ENCODE data around the gene METTL23.

METTL23 gene

DNA sequence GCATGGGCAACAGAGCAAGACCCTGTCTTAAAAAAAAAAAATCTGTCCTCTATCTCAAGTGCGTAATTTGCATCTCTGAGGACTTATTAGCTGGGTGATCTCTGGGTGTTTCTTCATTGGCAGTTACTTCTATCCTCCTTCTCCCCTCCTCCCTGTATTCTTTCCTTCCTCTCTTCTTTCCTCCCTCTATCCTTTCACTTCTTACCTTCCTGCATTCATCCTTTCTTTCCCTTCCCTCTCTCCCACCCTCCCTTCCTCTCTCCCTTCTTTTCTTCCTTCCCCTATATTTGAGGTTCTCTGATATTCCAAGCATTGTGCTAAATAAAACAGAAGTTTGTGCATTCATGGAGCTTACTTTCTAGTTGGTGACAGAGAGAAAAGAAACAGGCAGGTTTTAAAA lies 22.0 kb downstream of the METTL23 start:
- Histone ChIP-seq H3K27ac (ENCODE audit: low read depth, low read length) (no peak overlapping the region), H3K4me1 (ENCODE audit: control insufficient read depth, insufficient read depth, low read length) (no peaks in the 10 kb centered on the region), H3K27me3 (ENCODE audit: control insufficient read depth, insufficient read depth, low read length) (no peaks in the 10 kb centered on the region), H3K36me3 (ENCODE audit: control insufficient read depth, insufficient read depth, low read length) (peaks cover 17% of the 10 kb centered on the region), H3K9ac (ENCODE audit: low read length) (no peak overlapping the region), H3K4me3 (ENCODE audit: low read length) (no peak overlapping the region)

DNA sequence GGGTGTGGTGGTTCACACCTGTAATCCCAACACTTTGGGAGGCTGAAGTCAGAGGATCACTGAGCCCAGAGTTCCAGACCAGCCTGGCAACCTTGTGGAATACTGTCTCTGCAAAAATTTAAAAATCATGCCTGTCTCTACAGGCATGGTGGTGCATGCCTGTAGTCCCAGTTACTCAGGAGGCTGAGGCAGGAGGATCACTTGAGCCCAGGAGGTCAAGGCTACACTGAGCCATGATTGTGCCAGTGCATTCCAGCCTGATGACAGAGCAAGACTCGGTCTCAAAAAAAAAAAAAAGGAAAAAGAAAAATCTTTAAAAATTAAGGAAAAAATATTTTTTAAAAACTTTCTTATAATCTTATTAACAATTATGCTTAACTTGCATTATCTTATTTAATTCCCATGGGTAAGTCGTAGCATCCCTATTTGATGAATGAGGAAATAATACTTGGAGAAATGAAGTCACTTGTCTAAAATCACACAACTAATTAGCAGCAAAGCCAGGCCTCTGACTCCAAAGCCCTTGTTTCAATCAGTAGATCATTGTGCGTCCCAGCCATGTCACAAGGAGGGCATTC lies 24.9 kb downstream of the METTL23 start:
- Histone ChIP-seq H3K4me1 (ENCODE audit: control insufficient read depth, insufficient read depth, low read length) (no peaks in the 10 kb centered on the region), H3K36me3 (ENCODE audit: control insufficient read depth, insufficient read depth, low read length) (peaks cover 4% of the 10 kb centered on the region), H3K9ac (ENCODE audit: low read length) (no peak overlapping the region), H3K27ac (ENCODE audit: low read depth, low read length) (no peak overlapping the region), H3K4me3 (ENCODE audit: low read length) (no peak overlapping the region), H3K27me3 (ENCODE audit: control insufficient read depth, insufficient read depth, low read length) (no peaks in the 10 kb centered on the region)

DNA sequence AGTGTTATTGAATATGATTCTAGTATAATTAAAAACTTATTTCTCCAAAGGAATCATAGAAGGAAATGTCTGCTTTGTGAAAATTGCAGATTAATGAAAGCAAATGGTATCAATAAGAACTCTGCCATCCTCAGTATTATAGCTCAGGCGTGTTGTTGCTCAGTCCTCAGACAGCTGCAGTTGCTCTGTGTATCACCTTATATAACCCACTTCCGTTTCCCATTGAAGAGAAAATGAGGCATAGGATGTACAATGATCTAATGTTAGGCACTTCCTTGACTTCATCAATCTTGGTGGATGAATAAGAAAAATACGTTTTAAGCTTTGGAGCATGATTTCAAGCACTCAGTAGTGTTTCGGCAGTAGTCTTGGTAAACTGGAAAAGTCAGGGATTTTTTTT lies 25.4 kb downstream of the METTL23 start:
- no peak overlapping the region for H3K4me3 ChIP-seq (ENCODE audit: low read length)
- no peaks in the 10 kb centered on the region for H3K27me3 ChIP-seq (ENCODE audit: control insufficient read depth, insufficient read depth, low read length)
- no peak overlapping the region for H3K27ac ChIP-seq (ENCODE audit: low read depth, low read length)
- H3K4me1 ChIP-seq (ENCODE audit: control insufficient read depth, insufficient read depth, low read length), result no peaks in the 10 kb centered on the region
- H3K36me3 ChIP-seq (ENCODE audit: control insufficient read depth, insufficient read depth, low read length), result peaks cover 4% of the 10 kb centered on the region
- H3K9ac ChIP-seq (ENCODE audit: low read length), result no peak overlapping the region

DNA sequence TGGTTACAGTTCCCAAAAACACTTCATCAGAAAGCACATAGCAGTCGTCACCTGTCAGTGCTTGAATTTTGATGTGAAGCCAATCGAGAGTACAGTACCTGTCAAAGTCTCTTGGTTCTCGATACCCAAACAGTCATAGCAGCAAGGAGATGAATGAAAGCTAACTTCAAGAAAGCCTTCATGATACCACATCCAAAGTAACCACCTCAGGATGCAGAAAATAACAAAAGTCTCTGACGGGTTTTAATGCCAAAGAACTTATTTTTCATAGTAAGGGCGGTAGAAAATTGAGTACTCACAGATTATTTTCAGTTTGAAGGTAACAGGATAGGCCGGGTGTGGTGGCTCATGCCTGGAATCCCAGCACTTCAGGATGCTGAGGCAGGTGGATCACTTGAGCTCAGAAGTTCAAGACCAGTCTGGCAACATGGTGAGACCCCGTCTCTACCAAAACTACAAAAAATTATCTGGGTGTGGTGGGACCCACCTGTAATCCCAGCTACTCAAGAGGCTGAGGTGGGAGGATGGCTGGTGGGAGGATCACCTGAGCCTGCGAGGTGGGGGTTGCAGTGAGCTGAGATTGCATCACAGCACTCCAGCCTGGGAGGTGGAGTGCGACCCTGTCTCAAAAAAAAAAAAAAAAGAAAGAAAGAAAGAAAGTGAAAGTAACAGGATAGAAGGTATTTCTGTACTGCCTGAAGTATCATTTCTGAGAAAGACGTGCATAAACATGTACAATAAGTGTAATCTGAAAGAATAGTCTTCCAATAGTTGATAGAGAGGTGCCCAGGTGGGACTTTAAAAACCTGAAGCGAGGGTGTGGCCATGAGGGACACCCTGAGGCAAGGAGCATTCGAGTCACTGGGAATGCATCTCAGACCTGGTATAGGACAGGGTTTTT lies 26.7 kb downstream of the METTL23 start:
- Histone ChIP-seq H3K9ac (ENCODE audit: low read length) (no peak overlapping the region), H3K4me1 (ENCODE audit: control insufficient read depth, insufficient read depth, low read length) (no peaks in the 10 kb centered on the region), H3K27ac (ENCODE audit: low read depth, low read length) (no peak overlapping the region), H3K36me3 (ENCODE audit: control insufficient read depth, insufficient read depth, low read length) (peaks cover 4% of the 10 kb centered on the region), H3K4me3 (ENCODE audit: low read length) (no peak overlapping the region), H3K27me3 (ENCODE audit: control insufficient read depth, insufficient read depth, low read length) (no peaks in the 10 kb centered on the region)

DNA sequence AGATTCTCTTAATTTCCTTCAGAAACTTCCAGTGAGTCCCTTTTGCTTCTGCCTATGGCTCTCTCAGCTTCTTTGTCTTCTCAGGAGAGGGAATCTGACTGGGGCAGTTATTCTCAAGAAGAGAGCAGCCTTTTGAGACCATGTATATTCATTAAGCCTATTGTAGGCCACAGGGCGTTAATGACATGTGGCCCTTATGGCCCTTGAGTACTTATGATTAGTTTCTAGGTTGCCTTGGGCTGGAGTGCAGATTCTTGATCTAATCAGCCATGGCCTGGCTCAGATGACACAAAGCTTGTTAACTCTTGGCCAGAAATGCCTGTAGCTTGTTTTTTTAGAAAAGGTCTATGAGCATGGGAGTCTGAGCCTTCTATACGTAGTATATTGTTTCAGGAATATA lies 28.6 kb downstream of the METTL23 start:
- Histone ChIP-seq H3K27me3 (ENCODE audit: control insufficient read depth, insufficient read depth, low read length) (no peaks in the 10 kb centered on the region), H3K4me3 (ENCODE audit: low read length) (no peak overlapping the region), H3K36me3 (ENCODE audit: control insufficient read depth, insufficient read depth, low read length) (peaks cover 4% of the 10 kb centered on the region), H3K27ac (ENCODE audit: low read depth, low read length) (no peak overlapping the region), H3K4me1 (ENCODE audit: control insufficient read depth, insufficient read depth, low read length) (no peaks in the 10 kb centered on the region), H3K9ac (ENCODE audit: low read length) (no peak overlapping the region)

DNA sequence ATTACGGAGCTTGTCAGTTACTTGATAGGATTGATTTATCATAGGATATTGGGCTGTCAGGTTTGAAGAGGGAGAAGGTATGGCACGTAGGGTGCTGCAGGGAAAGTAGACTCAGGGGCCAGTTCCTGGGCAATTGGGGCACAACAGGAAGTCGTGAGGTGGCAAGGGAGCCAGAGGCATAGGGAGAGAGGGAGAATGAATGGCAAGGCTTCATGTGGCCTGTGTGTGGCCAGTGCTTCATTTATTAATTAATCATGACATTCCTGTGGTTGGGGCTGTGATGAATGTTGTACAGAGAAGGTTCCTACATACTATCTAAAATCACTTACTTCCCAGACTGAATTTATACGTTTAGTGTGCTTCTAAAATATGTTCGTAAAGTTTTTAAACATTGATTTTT lies 30.6 kb downstream of the METTL23 start:
- Histone ChIP-seq H3K4me1 (ENCODE audit: control insufficient read depth, insufficient read depth, low read length) (no peaks in the 10 kb centered on the region), H3K9ac (ENCODE audit: low read length) (no peak overlapping the region), H3K36me3 (ENCODE audit: control insufficient read depth, insufficient read depth, low read length) (peaks cover 4% of the 10 kb centered on the region)

DNA sequence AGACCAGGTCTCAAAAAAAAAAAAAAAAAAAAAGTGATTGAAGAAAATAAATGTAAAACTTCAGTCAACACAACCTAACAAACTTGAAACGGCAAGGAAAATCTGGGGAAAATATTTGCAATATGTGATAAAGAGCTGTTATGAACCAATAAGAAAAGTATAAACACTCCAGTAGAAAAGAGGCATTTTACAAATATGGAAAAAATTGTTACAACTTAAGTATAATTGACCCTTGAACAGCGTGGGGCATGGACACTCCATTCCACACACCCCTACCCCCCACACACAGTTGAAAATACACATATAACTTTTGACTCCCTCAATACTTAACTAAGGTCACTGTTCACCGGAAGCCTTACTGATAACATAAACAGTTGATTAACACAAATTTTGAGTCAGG lies 31.9 kb downstream of the METTL23 start:
- Histone ChIP-seq H3K27ac (ENCODE audit: low read depth, low read length) (no peak overlapping the region), H3K4me3 (ENCODE audit: low read length) (no peak overlapping the region), H3K36me3 (ENCODE audit: control insufficient read depth, insufficient read depth, low read length) (peaks cover 4% of the 10 kb centered on the region), H3K4me1 (ENCODE audit: control insufficient read depth, insufficient read depth, low read length) (no peaks in the 10 kb centered on the region), H3K9ac (ENCODE audit: low read length) (no peak overlapping the region), H3K27me3 (ENCODE audit: control insufficient read depth, insufficient read depth, low read length) (no peaks in the 10 kb centered on the region)

More for the DNA sequence above, 30.6 kb downstream of the METTL23 start:
- H3K27me3 ChIP-seq (ENCODE audit: control insufficient read depth, insufficient read depth, low read length), result no peaks in the 10 kb centered on the region
- H3K27ac ChIP-seq (ENCODE audit: low read depth, low read length), result no peak overlapping the region
- no peak overlapping the region for H3K4me3 ChIP-seq (ENCODE audit: low read length)

DNA sequence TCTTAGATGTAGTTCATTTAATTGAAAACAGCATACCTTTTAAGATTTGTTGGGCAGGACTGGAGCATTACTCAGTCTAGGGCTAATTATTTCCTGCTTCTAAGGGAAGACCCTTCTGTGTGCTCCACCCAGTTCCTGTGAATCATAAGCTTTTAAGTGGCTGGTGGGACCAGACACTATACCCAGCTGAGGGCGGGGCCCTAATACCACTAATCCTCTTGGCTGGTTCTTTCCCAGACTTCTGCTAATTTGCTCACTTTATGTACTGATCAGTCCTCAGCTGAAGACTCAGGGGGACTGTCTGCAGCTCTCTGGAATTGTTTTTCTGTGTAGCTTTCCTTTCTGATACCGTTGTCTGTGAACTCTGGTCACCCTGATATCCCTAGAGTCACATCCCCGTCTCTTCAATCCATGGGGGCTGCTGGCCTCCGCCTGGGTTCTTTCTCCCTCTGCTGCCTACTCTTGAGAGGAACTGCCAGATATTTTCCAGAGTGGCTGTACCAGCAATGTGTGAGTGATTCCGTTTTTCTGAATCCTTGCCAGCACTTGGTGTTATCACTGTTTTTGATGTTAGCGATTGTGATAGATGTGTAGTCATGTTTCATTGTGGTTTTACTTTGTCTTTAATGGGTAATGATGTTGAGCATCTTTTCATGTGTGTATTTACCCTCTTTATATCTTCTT lies 46.3 kb downstream of the METTL23 start:
- Histone ChIP-seq H3K9ac (ENCODE audit: low read length) (no peak overlapping the region), H3K4me1 (ENCODE audit: control insufficient read depth, insufficient read depth, low read length) (no peaks in the 10 kb centered on the region), H3K27ac (ENCODE audit: low read depth, low read length) (no peak overlapping the region), H3K36me3 (ENCODE audit: control insufficient read depth, insufficient read depth, low read length) (peaks cover 11% of the 10 kb centered on the region), H3K4me3 (ENCODE audit: low read length) (no peak overlapping the region), H3K27me3 (ENCODE audit: control insufficient read depth, insufficient read depth, low read length) (no peaks in the 10 kb centered on the region)

DNA sequence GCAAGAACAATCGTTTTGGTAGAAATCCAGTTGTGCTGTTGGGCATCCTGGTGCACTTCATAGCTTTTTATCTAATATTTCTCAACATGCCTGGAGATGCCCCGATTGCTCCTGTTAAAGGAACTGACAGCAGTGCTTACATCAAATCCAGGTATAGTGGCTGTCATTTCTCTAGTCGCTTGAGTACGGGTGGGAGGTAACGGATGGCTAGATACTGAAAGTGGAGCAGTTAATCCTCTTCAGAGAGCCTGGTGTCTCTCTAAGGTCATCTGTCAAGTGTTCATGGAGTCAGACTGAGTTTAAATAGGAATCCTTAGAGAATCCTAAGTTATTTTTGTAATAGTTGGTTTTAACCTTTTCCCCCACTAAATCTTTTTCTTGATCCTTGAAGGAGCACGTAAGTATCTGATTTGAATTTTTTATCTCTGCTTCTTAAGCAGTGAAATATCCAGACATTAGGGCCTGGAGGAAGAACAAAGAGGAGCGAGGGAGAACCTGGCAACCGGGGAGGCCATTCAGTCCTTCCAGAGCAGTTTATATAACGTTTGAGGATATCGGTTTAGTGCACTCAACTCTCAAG lies 48.5 kb downstream of the METTL23 start:
- H3K9ac ChIP-seq (ENCODE audit: low read length), result no peak overlapping the region
- H3K4me1 ChIP-seq (ENCODE audit: control insufficient read depth, insufficient read depth, low read length), result no peaks in the 10 kb centered on the region
- H3K27ac ChIP-seq (ENCODE audit: low read depth, low read length), result no peak overlapping the region
- H3K4me3 ChIP-seq (ENCODE audit: low read length), result no peak overlapping the region
- H3K27me3 ChIP-seq (ENCODE audit: control insufficient read depth, insufficient read depth, low read length), result no peaks in the 10 kb centered on the region
- peaks cover 17% of the 10 kb centered on the region for H3K36me3 ChIP-seq (ENCODE audit: control insufficient read depth, insufficient read depth, low read length)

DNA sequence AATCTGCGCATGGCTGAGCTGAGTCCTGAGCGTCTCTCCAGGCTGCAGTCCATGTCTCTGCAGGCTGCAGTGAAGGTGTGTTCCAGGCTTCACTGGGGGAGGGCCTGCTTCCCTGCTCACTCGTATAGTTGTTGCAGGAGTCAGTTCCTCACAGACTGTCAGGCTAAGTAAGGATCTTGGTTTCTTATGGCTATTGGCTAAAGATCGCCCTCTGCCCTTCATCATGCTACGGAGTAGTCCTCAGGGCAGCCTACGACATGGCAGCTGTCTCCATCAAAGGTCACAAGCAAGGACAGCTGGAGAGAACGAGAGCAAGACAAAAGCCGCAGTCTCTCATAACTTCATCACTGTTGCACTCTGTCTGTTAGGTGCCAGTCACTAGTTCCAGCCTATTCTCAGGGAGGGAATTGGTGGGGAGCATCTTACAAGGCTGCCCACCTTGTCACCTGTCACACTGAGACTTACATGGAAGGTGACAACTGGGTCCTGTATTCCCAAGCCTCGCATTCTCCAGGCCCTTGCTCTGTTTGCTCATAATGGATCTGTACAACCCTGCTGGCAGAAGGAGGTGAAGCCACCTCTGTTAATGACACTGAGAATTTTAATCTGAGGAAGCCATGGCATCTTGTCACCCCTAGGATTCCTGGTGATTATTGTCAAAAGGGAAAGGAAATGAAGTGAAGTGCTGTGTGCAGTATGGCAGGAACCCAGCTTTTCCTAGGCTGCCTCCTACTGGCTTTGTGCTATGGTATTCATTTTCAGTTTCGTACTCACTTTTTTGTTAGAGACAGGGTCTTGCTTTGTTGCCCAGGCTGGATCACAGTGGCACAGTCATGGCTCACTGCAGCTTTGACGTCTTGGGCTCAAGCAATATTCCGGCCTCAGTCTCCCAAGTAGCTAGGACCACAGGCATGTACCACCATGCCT lies 54.7 kb downstream of the METTL23 start:
- no peaks in the 10 kb centered on the region for H3K4me1 ChIP-seq (ENCODE audit: control insufficient read depth, insufficient read depth, low read length)
- no peak overlapping the region for H3K27ac ChIP-seq (ENCODE audit: low read depth, low read length)
- no peaks in the 10 kb centered on the region for H3K27me3 ChIP-seq (ENCODE audit: control insufficient read depth, insufficient read depth, low read length)
- peaks cover 14% of the 10 kb centered on the region for H3K36me3 ChIP-seq (ENCODE audit: control insufficient read depth, insufficient read depth, low read length)
- no peak overlapping the region for H3K9ac ChIP-seq (ENCODE audit: low read length)
- H3K4me3 ChIP-seq (ENCODE audit: low read length), result no peak overlapping the region

DNA sequence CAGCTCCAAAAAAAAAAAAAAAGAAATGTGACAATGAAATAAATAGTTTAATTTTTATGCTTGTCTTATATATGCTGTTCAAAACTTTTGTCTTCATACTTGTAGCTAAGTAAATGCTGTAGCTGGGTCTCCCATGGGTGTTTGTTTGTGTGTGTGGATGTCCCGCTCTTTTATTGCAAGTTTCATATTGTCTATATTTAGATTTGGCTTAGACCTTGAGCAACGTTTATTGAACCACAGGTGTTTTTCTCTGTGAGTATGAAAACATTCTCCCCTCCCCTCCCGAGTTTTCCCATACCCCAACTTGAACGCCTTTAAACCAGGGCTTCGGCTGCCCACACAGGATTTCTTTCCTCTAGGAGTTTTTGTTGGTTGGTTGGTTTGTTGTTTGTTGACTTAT lies 56.5 kb downstream of the METTL23 start:
- Histone ChIP-seq H3K27me3 (ENCODE audit: control insufficient read depth, insufficient read depth, low read length) (no peaks in the 10 kb centered on the region), H3K27ac (ENCODE audit: low read depth, low read length) (no peak overlapping the region), H3K36me3 (ENCODE audit: control insufficient read depth, insufficient read depth, low read length) (peaks cover 11% of the 10 kb centered on the region), H3K9ac (ENCODE audit: low read length) (no peak overlapping the region), H3K4me3 (ENCODE audit: low read length) (no peak overlapping the region), H3K4me1 (ENCODE audit: control insufficient read depth, insufficient read depth, low read length) (no peaks in the 10 kb centered on the region)

Measured in rectal smooth muscle tissue (tissue), 1 donor.